GM12801 (cell line): Measurements from ENCODE around the gene SERPINB1.

Experiments
- CTCF ChIP-seq: IDR thresholded peaks from one replicate; pipeline ENCODE4 v1.5.1; 2011; ENCODE audit warnings: control low read depth; ENCODE audit not compliant: insufficient read length; ENCODE audit errors: extremely low read depth

The SERPINB1 gene

GRCh38 chr6:2841264-2842138 is at the start of gene SERPINB1:
TSS of gene SERPINB1 (minus strand) at chr6:2841863. CDS start at chr6:2840586, 1,277 bp downstream.
- TF ChIP-seq CTCF, result no peak

GRCh38 chr6:2890976-2891767 is 49.5 kb upstream of the SERPINB1 start:
- TF ChIP-seq CTCF, result no peak

GRCh38 chr6:2885967-2886735 is 44.5 kb upstream of the SERPINB1 start:
- no peak for TF ChIP-seq CTCF

GRCh38 chr6:2884804-2885203 is 43.1 kb upstream of the SERPINB1 start:
- no peak for TF ChIP-seq CTCF

GRCh38 chr6:2883673-2884072 is 42.0 kb upstream of the SERPINB1 start:
- no peak for TF ChIP-seq CTCF

- TF ChIP-seq CTCF, result no peak
Measured at GRCh38 chr6:2881423-2881822, 39.8 kb upstream of the SERPINB1 start.

- TF ChIP-seq CTCF, result no peak
Measured at GRCh38 chr6:2877960-2878359, 36.3 kb upstream of the SERPINB1 start.
